HG03571 (cell line): ENCODE data around the gene PSMB11.
"Not testable (repeated sequence)": the region's sequence is repeated elsewhere in the genome, so short reads cannot be mapped to it uniquely, and the experiment has no call there.

Experiments
- ATAC-seq: cut with Tn5 transposase; IDR thresholded peaks from one replicate; pipeline ENCODE4 v1.9.1; 2021; ENCODE audit not compliant: unreplicated experiment

Gene PSMB11, protein sequence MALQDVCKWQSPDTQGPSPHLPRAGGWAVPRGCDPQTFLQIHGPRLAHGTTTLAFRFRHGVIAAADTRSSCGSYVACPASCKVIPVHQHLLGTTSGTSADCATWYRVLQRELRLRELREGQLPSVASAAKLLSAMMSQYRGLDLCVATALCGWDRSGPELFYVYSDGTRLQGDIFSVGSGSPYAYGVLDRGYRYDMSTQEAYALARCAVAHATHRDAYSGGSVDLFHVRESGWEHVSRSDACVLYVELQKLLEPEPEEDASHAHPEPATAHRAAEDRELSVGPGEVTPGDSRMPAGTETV

DNA sequence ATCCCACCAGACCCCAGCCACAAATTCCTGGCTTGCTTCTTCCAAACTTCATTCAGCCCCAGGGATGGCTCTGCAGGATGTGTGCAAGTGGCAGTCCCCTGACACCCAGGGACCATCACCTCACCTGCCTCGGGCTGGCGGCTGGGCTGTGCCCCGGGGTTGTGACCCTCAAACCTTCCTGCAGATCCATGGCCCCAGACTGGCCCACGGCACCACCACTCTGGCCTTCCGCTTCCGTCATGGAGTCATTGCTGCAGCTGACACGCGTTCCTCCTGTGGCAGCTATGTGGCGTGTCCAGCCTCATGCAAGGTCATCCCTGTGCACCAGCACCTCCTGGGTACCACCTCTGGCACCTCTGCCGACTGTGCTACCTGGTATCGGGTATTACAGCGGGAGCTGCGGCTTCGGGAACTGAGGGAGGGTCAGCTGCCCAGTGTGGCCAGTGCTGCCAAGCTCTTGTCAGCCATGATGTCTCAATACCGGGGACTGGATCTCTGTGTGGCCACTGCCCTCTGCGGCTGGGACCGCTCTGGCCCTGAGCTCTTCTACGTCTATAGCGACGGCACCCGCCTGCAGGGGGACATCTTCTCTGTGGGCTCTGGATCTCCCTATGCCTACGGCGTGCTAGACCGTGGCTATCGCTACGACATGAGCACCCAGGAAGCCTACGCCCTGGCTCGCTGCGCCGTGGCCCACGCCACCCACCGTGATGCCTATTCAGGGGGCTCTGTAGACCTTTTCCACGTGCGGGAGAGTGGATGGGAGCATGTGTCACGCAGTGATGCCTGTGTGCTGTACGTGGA, at the start of gene PSMB11:
Gene PSMB11 (plus strand): TSS at position 51 of the 804 bp plus-strand sequence. CDS start 14 bp downstream, at position 65.
- no peak for ATAC-seq

DNA sequence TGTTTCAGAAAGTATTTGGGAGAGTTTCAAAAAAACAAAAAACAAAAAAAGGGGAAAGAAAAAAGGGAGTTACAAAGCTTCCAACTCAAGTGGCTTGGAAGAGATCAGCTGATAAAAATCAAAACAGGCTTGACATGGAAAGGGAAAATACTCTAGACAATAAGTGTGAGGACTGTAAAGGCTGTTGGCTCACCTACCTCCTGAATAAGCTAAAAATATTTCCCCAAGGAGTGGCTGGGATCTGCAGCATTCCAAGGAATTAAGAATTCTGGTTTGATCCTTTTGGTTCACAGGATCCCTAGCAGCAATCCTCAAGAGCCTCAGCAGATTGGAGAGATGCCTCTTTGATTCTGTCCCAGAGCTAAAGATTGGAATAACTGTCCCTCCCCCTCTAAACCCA, 48.5 kb upstream of the PSMB11 start:
- ATAC-seq = no peak

DNA sequence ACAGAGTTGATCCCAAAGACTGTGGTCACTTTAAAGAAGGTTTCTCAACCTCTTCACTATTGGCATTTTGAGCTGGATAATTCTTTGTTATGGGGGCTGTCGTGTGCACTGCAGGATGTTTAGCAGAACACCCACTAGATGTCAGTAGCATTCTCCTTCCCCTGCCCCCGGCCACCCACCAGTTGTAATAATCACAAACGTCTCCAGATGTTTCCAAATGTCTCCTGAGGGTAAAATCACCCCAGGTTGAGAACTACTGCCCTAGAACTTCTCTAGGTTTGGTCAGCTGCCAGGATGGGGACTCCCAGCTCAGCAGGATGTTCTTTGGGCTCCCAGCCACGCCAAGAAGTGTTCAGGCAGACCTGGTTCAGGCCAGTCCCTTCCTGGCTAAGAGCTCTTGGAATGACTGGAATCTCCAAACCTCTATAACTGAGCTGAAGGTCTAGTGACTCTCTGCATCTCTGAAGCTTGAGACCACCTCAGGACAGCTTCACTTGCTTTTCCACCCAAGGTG, 47.2 kb upstream of the PSMB11 start:
- ATAC-seq = no peak

DNA sequence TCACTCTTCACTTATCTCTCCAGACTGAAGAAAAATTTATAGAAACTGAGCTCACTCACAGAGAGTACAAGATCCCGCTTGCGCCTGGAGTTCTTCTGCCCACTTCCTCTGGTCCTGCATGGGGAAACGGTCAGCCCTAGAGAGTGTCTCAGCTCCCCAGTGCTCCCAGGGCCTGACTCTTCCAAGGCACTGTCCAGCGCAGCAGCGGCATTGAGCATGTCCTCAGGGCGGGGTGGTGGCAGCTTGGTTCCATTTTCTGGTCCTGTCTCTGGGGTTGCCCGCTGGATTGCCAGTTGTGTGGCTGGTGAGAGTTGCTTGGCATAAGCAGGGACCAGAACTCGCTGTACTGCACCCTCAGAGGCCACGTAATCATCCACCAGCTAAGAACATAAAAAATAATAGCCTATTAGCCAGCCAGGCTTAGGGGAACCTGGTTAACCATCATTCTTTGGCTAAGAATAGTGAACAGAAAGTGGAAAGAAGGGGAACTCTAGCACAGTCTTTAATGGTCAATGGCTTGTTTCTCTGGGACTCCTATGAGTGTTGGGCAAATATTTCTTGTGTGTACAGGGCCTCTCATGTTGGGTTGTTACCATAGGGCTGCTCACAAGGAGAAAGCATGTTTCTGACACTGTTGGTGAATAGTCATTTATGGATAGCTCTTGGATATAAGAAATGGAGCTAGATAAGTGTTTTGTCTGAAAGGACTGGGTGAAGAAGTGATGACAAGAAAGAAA, 46.0 kb upstream of the PSMB11 start:
- ATAC-seq = no peak

DNA sequence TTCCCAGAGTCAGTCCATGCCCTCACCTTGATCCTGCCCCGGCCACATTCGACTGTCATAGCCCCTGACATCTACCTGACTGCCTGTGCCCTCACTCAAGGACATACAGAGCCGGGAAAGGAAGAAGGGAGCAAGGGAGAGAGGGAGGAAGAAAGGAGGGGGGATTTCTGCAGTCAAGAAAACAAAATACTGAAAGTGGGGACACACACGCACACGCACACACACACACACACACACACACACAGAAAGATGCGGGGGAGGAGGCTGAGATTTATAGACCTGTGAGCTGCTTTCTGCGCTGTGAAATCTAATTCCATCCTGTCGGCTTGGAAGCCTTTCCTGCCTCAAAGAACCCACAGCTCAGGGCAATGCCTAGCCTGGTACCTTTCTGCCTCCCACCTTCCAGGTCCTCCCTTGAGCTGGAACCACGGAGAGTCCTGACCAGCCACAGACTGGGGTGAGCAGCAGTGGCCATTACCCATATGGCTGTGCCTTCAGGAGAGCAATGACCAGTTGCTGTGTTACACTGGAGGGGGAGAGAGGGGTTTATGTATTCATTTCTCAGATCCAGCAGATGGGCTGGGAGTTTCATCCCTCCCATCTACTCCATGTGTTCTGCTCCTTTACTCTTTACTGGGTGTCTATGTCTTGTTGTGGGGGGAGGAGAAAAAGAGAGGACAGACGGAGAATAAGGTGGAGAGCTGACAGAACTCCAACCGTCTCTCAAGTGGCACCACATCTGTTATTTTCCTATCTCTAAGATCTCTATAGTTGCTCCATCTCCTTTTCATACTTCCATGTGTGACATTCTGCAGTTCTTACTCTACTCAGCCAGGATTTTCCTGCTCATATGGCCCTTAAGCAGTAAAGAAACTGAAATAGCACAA, 45.0 kb upstream of the PSMB11 start:
- no peak for ATAC-seq

DNA sequence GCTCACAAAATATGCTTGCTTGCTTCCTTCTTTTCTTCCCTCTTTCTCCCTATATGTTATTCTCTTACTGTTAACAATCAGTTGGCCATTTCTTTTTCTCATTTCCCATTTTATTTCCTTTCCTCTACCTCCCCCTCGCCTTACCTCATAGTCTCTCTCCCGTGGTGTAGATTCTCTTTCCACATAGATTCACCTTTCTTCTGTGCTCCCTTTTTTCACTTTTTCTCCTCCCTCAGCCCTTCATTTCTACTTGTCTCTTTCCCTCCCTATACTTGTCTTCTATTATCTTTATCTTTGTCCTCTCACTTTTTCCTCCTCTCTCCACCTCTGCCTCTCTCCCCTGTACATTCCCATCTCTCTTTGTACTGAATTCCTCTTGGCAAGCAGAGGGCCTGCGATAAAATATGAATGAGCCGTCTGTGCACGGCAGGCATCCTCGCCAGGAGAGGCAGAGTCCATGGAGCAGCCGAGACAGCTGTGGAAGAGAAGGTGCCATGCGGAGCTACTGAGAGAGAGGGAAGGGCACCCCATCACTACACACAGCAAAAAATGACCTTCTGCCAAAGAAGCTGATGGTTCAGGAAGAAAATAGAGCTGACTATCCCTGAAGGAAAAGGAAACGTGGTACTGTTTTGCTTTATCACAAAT, 44.2 kb upstream of the PSMB11 start:
- no peak for ATAC-seq

DNA sequence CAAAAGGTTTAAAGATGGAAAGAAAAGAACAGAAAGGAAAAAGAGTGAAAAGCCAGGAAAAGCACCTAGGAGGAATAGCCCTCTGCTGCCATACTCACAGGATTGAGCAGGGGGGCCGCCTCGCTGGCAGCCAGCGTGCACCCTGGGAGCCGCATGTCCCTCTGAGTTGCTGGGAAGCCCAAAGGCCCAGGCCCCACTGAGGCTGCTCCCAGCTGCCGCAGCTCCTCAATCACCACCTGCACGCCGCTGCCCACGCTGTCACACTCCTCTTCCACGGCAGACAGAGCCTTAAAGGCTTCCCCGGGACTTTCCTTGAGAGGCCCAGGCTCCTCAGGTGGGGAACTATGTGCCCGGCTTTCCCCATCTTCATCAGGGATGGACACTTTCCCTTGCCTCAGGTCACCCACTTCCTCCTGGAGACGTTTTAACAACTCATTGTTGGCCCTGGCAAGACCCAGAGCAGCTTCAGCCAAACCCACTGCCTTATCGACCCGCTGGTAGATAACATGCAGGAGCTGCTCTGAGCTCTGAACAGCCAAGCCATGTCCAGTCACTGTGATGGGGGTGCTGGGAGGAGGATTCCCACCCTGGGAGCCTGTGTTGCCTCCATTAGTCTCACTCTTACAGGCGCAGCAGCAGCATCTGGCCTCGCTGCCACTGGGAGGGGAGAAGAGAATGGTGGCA, 43.5 kb upstream of the PSMB11 start:
- ATAC-seq = no peak

DNA sequence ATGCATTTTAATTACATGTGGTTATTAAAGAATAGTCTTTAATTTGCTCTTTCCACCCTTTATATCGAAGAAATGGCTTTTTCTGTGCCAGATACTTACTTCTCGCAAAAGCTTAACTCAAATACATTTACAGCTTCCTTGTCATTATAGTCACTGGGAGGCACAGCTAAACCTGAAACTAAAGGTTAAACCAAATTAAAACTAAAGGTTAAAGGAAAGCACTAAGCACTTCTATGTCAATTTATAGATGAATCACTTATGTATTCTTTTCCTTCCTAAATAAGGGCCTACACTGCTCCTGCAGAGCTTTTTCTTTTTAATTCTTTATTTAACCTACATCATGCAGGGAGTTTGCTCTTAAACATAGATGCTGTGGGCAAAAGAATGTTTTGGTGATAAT, 41.2 kb upstream of the PSMB11 start:
- ATAC-seq = no peak

DNA sequence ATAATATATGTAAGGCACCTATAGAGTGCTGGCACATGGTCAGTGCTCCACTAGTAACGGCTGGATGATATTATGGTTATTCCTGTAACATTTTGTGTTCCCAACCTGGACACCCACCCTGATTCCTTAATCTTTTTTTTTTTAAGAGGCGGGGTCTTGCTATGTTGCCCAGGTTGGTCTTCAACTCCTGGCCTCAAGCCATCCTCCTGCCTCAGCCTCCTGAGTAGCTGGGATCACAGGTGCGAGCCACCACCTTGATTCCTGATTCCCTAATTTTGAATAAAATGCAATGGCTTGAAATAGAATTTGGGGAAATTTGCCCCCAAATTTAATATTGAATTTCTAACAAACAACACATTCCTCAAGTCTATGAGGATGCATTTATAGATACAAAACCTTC, 39.4 kb upstream of the PSMB11 start:
- no peak for ATAC-seq

DNA sequence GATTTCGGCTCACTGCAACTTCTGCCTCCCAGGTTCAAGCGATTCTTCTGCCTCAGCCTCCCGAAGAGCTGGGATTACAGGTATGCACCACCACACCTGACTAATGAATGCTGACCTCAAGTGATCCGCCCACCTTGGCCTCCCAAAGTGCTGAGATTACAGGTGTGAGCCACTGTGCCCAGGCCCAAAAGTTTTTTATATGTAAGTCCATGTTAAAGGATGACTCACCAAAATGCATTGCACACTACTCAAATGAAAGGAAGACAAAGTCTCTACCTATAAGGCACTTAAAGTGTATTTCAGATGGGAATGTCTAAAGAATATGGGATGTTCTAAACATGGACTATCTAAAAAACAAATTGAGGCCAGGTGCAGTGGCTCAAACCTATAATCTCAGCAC, 37.7 kb upstream of the PSMB11 start:
- ATAC-seq = not testable (repeated sequence)

DNA sequence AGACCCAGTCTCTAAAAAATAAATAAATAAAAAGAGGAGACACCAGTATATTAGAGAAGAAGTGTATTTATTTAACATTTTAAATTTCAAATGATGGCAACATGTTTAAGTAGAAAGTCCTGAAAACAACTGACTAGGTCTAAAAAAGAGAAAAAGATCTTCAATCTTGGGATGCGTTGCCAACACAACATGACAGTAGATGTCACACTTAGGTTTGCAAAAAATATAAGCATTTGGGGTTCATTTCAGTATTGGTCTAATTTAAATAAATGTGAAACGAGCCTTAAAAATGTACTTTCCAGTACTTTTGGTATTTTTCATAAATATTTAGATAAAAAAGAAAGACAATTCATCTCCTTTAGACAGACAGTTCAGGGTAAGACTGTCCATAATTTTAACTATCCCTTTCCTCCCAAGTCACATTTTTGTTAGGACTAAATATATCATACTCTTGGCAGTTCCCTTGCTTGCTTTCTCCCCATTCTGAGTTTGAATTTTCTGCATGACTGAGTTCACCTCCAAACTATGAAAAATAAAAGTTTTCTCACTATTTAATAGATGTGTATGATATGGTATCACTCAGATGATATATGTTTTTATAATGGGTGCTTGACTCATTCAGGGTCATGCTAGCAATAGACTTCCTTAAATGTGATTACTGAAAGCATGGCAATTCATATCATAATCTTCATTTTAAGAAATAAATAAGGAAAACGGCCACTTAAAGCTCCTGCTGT, 36.4 kb upstream of the PSMB11 start:
- ATAC-seq = no peak

DNA sequence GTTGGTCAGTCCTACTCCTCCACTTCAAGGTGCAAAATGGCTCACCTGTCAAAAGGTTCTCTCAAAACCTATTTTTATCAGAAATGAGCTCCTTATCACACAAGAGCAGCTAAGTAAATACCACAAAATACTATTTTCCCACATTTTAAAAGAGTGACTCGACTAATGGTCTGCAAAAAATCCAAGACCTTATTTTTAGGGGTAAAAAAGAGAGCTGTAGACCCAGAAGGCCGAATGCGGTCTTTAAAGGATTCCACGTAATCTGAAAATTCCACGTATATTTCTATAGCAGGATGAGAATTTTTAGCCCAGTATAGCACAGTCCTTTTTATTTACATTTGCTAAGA, 35.9 kb upstream of the PSMB11 start:
- ATAC-seq = no peak

DNA sequence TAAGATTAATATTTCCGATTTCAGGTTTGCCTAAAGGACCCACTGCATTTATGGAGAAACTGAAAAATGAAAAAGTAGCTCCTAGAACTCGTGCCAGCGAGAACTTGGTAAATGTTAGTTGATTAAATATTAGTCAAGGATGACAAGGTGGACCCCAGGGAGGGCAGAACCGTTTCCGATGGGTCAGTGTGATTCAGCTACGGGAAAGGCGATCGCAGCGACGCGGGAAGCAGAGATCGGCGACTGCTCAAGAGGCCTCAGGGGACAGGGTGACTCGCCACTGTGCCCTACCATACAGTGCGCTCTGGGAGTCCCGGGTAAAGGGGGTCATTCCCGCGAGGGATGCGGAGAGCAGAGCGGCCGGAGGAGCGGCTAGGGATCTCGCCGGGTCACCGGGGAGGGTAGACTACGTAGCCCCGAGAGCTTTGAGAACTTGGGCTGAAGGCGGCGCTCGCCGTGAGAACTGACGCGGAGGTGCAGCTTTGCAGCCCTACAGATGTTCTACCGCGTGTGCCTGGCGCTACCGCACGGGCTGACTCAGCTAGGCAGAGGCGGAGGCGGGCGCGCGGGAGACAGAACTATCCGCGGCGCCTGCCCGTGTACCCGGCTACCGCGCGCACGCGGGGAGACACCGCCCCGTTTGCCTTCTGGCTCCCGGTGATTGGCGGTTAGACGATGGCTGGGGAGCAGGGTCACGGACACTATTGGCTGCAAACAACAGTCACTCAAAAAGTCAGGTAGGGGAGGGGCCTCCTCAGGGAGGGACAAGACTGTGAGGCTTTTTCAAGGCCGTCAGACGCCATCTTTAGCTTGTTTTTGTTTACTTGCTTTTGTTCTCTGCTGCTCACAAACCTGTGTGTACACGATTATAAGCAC, 35.2 kb upstream of the PSMB11 start:
- ATAC-seq = peak; percentile 92

DNA sequence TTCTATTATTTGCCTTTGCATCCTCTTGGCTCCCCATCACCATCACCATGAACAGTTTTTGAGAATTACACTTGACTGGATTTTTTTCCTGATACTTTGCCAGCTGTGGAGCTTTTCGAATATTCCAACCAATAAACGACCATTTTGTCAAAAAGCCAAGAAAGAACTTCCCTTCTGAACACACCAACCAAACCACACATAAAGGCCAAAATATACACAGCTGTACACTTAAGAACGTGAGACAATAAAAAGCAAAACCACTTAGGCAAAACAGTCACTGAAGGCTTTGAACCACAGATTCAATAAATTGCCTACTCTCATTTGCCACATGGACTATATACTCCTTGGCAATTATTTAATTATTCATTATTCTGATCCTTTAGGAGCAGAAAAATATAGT, 33.2 kb upstream of the PSMB11 start:
- no peak for ATAC-seq

DNA sequence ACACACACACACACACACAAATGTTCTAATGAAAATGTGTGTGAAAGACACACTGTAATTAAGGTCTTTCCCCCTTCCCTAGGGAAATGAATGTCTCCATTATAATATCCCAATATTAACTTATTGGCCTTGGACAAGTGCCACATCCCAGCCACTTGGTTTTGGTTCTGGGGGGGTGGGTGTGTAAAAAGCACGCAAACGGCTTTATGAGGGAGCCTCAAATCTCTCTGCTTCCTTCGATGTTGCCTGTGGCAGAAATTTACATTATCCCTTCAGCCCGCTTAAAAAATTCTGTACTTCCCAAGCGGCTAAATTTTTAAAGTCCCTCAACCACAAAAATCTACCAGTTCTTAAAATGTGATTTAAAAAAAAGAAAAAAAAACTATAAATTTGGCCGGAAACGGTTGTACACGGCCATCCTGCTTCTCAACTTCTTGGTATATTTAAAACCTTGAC, 32.5 kb upstream of the PSMB11 start:
- no peak for ATAC-seq

DNA sequence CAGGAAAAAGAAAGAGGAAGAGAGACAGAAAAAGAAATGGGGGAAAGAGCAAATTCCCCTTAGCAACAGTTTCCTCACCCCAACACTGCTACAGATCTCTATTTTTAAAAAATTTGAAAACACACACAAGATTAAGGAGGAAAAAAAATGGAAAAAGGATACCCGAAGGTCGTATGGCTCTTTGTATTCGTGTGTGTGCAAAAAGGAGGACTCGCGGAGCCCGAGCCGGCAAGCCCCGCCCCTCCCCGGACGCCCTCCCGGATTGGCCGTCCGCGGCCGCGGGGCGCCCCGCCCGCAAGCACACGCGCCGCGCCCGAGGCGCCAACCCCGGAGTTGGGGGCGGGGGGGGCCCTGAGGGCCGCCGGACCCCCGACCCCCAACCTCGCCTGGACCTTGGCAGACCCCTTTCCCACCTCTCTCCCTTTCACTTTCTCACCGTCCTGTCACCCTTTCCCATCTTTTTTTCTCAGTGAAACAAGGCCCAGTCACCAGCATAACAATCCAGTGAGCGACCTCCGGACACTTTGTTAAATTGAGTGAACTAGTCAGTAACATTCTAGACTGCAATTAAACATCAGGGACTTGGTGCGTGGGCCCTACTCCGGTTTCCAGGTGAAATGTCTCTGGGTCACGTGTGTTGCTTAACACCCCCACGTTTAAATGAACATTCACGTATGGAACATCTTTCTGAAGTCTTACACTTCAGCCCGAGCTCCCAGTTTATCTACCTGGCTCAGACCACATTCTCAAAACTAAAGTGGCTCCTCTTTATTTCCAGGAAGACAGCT, 31.9 kb upstream of the PSMB11 start, which contains the start of gene C14orf93:
Gene C14orf93 (minus strand): TSS at position 205 of the 788 bp plus-strand sequence. CDS start 11,120 bp downstream, outside the sequence.
- no peak for ATAC-seq
